Myocyte (in vitro differentiated cells): Measurements from ENCODE around the gene MRC1. TPM values are rescaled to one million over a fixed set of nuclear protein-coding genes. Genes with fewer than 3 reads are reported as not detected.
"Not testable (repeated sequence)": the region's sequence is repeated elsewhere in the genome, so short reads cannot be mapped to it uniquely, and the experiment has no call there.

ENCODE experiments used
- DNase-seq: peaks from one replicate; pipeline ENCODE4 v3.0.0-alpha.2; 2012; ENCODE audit warnings: low read depth
- total RNA-seq: library from RNA; depleted of rRNA; stranded (reverse); fragments of >200 nt; gene quantifications from 2 replicates; pipeline ENCODE4 v1.2.3, GENCODE V29; 2014

Gene MRC1
- total RNA-seq, 1 donor from 2014 or later: 0.05 TPM

DNA sequence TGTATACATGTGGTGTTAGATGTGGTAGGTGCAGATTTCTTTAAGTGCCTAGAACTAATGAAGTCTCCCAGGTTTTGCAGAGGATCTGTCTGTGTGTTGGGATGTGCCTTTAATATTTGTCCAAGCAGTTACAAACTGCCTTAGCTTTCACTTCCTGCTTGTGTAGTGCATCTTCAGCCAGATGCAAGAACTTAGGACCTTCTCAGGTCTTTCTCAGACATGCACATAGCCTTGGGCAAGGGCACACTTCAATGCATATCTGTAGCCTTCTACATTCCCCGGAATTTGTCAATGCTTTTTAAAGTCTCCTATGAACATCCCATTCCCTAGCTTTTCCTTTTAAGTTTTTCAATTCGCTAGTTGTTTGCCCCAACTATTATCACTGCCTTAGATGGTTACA lies 95.4 kb downstream of the MRC1 start:
- DNase-seq: no peak

GRCh38 chr10:17905491-17905890 lies 96.3 kb downstream of the MRC1 start:
- DNase-seq: no peak

DNA sequence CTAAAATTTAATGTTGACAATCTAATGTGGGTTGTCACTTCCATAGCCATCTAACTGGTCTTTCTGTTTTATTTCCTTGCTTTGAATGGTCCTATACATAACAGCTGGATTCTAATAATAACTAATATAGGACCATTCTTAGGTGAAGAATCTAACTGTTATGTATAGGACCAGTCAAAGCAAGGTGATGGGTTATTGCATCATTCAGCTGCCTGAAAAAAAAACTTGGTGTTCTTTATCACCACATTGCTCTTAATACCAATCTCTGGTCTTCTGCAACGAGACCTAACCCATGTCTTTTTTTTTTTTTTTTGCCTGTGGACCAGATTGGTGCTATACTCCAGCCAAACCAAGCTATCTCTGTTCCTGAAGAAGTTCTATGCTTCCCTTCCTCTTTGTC lies 96.9 kb downstream of the MRC1 start:
- no peak for DNase-seq

GRCh38 chr10:17907641-17908040 lies 98.5 kb downstream of the MRC1 start:
- no peak for DNase-seq

DNA sequence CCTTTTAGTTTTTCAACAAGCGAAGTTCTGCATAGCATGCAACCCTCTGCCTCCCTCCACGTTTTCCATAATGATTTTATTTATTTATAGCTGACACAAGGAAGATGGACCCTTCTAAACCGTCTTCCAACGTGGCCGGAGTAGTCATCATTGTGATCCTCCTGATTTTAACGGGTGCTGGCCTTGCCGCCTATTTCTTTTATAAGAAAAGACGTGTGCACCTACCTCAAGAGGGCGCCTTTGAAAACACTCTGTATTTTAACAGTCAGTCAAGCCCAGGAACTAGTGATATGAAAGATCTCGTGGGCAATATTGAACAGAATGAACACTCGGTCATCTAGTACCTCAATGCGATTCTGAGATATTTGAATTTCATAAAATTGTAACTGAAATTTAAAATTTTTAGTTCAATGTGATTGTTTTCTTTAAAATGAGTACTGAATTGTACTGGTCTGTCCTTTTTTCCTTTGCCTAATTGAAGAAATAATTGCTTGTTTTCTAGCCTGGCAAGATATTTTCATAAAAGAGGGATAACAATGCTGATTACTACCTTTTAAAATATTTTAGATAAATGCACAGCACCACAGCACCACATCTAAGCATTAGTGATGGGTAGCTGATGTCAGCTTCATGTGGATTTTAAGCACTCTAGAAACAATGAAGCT lies 101.1 kb downstream of the MRC1 start:
- DNase-seq: peak; percentile 57

GRCh38 chr10:17912754-17913153 lies 103.6 kb downstream of the MRC1 start:
- no peak for DNase-seq

DNA sequence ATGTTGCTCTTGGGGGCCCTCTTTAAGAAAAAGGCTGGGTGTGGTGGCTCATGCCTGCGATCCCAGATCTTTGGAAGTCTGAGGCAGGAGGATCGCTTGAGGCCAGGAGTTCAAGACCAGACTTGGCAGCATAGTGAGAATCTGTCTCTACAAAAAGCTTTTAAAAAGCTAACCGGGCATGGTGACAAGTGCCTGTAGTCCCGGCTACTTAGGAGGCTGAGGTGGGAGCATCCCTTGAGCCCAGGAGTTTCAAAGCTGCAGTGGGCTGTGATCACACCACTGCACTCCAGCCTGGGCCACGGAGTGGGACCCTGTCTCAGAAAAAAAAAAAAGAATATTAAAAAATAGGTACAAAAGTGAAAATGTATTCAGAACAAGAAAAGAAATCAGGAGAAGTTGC lies 104.5 kb downstream of the MRC1 start:
- no peak for DNase-seq

GRCh38 chr10:17914169-17915045 lies 105.3 kb downstream of the MRC1 start:
- no peak for DNase-seq

GRCh38 chr10:17915181-17915580 lies 106.0 kb downstream of the MRC1 start:
- no peak for DNase-seq

- DNase-seq: no peak
Observed at GRCh38 chr10:17918187-17918903, 109.2 kb downstream of the MRC1 start.

DNA sequence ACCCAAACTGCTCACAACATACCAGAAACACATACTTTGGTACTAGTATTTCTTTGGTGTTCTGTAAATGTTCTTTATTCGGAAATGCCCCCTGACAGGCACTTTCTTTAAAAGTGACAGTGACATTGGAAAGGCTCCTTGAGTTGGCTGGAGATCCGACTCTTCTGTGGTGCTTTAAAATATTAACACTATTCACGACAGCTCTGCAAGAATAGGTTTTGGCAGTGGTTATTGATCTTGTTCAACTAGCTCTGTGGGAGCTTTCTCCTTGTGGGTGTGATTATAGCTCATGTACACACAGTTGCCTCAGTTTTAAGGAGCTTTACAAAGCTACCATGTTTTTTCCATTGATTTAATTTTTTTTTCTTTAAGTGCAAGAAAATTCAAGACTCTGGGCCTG lies 112.2 kb downstream of the MRC1 start:
- DNase-seq: no peak

- DNase-seq: peak; percentile 79
Observed at GRCh38 chr10:17923728-17924127, 114.6 kb downstream of the MRC1 start.

- DNase-seq: no peak
Observed at GRCh38 chr10:17943033-17943745, 134.0 kb downstream of the MRC1 start.

- not testable (repeated sequence) for DNase-seq
Observed at GRCh38 chr10:17950269-17950668, 141.1 kb downstream of the MRC1 start.

DNA sequence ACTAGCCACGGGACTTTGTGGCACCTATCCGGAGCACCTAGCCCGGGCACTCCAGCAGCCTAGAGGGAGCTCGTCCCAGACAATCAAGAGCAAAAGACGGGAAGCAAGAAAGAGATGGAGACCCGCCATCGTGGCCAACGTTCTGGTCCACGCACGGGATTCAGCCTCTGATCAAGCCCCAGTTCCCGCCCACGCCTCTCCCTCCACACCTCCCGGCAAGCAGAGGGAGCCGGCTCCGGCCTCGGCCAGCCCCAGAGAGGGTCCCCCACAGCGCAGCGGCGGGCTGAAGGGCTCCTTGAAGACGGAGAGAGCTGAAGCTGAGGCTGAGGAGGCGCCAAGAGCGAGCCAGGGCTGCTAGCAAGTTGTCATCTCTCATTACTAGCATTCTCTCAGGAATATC lies 141.6 kb downstream of the MRC1 start:
- DNase-seq: no peak

- DNase-seq: no peak
Observed at GRCh38 chr10:17951868-17952371, 142.8 kb downstream of the MRC1 start, which contains the start of gene SLC39A12. TSS of gene SLC39A12 (plus strand) at chr10:17951918. CDS start at chr10:17953277, 1,359 bp downstream.

DNA sequence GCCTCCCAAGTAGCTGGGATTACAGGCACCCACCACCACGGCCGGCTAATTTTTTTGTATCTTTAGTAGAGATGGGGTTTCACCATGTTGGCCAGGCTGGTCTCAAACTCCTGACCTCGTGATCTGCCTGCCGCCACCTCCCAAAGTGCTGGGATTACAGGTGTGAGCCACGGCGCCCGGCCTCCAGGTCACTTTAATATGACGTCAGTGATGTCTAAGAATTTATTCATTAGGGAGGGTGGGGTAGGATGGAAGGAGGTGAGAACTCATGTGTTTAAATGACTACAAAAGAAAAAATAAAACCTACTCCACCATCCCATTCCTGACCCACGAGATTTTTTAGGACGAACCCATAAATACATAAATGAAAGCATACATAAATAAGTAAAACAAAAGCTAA lies 145.2 kb downstream of the MRC1 start:
- not testable (repeated sequence) for DNase-seq

DNA sequence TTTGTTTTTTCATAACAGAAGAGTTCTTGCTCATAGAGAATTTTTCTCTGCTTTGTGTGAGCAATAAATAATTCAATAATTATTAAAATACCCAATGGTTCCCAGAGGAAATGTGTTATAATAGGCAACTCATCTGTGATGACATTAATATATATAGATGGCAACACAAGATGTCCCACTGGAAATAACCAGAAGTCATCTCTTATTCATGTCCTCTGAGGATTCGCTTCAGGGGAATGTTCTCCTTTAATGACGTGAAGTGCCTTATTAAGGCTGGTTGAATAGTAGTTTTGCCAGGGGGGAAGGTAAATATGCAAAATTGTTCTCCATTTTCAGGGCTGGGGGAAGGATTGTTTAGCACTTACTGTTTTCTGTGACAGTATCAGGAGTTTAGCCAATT lies 145.7 kb downstream of the MRC1 start:
- peak; percentile 18 for DNase-seq

DNA sequence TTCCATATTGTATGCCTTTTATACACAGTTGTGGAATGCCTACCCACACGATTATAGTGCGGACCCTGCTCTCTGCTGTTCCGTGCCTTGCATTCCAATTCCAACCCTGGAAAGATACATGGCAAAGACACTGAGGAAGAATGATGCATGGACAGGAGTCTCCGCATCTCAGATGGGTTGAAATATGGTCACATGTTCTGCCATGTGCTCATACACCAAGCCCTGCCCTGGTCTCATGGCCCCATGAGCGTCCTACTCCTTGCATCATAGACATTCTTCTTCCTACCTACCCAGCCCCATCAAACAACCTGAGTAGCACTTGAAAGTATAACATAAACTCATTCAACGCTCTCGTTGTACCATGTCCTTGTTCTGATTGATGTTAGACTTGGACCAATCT lies 148.9 kb downstream of the MRC1 start:
- no peak for DNase-seq

DNA sequence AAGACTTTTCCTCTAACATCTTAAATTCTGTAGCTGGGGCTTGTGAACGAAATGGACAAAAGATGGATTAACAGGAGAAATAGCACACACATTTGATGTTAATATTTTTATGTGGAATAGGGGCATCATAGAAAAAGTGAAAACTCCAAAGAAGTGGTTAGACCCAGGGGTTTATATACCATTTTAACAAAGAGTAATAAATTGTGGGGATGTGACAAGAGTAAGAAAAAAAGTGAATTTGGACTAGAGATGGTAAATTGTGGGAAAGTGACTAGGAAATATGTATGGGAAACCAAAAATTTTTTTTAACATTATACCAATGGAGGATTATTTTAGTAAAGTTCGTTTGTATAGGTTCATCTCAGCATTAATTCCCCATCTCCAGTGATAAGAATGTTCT lies 150.7 kb downstream of the MRC1 start:
- no peak for DNase-seq
